Nephron progenitor cell (in vitro differentiated cells): ENCODE data around the gene MAML2.

Experiments
- DNase-seq: peaks from one replicate; pipeline ENCODE4 v3.0.0; 2021
- H3K27ac Mint-ChIP-seq: 2 replicates; pipeline ENCODE4 v1.8.0; 2021; ENCODE audit warnings: mild to moderate bottlenecking, moderate library complexity, mixed read lengths
- H3K27me3 Mint-ChIP-seq: 2 replicates; pipeline ENCODE4 v1.8.0; 2021; ENCODE audit warnings: mild to moderate bottlenecking, low read depth, mixed read lengths; ENCODE audit not compliant: poor library complexity
- H3K36me3 Mint-ChIP-seq: 2 replicates; pipeline ENCODE4 v1.8.0; 2021; ENCODE audit warnings: low read depth, mixed read lengths
- H3K4me1 Mint-ChIP-seq: 2 replicates; pipeline ENCODE4 v1.8.0; 2021; ENCODE audit warnings: mixed read lengths
- H3K4me3 Mint-ChIP-seq: 2 replicates; pipeline ENCODE4 v1.8.0; 2021; ENCODE audit warnings: mild to moderate bottlenecking, moderate library complexity, mixed read lengths
- H3K9me3 Mint-ChIP-seq: 2 replicates; pipeline ENCODE4 v1.8.0; 2021; ENCODE audit warnings: mild to moderate bottlenecking, moderate library complexity, mixed read lengths
- TF ChIP-seq, protein P1 (sequence below): fragments of 200-600 bp; sonication (generic); IDR thresholded peaks from 2 replicates; pipeline ENCODE4 v1.5.0; 2021; ENCODE audit warnings: antibody characterized with exemption

Gene MAML2

DNA sequence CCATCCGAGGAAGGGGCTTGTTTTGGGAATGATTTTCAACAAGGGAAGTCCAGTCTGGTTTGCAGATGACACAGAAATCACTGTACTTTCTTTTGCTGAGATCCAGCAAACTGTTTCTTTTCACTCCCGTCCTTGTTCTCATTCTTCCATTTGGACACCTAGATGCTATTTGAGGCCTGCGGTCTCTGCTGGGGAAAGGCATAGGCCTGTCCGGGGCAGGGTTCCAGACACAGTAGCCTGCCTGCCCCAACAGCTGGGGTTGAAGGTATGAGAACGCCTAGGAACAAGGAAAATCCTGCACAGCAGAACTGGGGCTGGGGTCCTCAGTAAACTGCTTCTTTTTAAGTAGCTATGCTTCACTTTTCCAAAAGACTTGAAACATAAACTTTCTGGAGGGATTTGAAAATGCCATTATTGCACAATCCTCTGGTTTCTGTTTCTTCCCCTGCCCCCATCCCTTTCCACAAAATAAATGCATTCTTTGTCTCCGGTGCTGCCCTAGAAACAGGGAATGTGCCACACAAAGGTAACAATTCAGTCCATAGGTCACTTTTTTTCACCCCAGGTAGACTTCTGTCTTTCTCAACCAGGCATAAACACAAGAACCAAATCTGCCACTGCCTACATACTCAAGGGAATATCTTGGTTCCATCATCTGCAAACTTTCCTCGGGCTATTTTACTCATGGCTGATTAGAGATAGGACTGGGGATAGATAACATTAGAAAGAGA, 244.3 kb downstream of the MAML2 start:
- TF ChIP-seq, protein P1, sequence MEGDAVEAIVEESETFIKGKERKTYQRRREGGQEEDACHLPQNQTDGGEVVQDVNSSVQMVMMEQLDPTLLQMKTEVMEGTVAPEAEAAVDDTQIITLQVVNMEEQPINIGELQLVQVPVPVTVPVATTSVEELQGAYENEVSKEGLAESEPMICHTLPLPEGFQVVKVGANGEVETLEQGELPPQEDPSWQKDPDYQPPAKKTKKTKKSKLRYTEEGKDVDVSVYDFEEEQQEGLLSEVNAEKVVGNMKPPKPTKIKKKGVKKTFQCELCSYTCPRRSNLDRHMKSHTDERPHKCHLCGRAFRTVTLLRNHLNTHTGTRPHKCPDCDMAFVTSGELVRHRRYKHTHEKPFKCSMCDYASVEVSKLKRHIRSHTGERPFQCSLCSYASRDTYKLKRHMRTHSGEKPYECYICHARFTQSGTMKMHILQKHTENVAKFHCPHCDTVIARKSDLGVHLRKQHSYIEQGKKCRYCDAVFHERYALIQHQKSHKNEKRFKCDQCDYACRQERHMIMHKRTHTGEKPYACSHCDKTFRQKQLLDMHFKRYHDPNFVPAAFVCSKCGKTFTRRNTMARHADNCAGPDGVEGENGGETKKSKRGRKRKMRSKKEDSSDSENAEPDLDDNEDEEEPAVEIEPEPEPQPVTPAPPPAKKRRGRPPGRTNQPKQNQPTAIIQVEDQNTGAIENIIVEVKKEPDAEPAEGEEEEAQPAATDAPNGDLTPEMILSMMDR: no peak
- Mint-ChIP-seq H3K36me3 (peaks cover 18% of the 10 kb centered on the region), H3K27ac (peak overlapping the region; percentile 82), H3K27me3 (peaks cover 3% of the 10 kb centered on the region), H3K4me1 (peaks cover 53% of the 10 kb centered on the region), H3K9me3 (no peaks in the 10 kb centered on the region), H3K4me3 (no peak overlapping the region)
- no peak for DNase-seq

DNA sequence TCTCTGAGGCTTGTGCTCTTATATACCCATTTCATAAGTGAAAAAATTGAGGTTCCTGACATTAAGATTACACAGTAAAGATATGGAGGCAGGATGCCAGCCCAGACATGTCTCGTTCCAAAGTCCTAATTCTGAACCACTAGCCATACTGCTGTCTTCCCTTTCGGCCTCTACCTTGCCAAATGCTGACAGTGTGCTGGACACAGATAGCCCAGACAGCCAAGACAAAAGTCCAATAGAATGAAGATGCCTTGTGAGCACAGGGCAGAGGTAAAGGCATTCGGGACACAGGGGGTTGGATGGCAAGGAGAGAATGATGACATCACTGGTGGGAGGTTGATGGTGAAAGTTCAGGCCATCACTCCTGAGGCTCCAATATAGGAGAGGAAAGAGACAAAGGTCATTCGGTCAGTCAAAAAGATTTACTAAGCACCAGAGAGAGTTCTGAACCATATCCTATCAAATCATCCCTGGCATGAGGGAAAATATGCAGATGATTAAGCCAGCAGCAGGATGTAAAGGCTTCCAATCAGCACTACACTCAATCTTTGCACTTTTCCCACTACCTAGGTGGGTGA, 245.1 kb downstream of the MAML2 start:
- H3K9me3 Mint-ChIP-seq: no peaks in the 10 kb centered on the region
- TF ChIP-seq, protein P1: no peak
- no peak for DNase-seq
- peaks cover 3% of the 10 kb centered on the region for H3K27me3 Mint-ChIP-seq
- H3K27ac Mint-ChIP-seq: no peak overlapping the region
- H3K4me1 Mint-ChIP-seq: peaks cover 46% of the 10 kb centered on the region
- H3K4me3 Mint-ChIP-seq: no peak overlapping the region
- peaks cover 21% of the 10 kb centered on the region for H3K36me3 Mint-ChIP-seq

DNA sequence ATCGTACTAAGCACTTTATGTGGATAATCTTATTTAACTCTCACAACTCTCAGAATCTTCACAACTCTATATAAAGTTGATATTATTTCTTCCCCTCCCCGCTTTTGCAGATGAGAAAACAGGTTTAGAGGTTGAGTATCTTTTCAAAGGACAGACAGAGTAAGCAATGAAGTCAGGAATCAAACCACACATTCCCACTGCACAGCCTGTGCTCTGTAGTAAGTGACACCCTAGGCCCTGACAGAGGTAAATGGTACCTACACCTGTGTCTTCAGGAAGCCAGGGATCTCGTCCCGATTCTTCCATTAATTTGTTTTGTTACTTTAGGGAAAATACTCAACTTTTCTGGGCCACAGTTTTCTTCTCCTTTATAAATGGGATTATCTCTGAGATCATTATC, 246.6 kb downstream of the MAML2 start:
- H3K27me3 Mint-ChIP-seq: peaks cover 3% of the 10 kb centered on the region
- H3K4me3 Mint-ChIP-seq: no peak overlapping the region
- no peak for DNase-seq
- no peaks in the 10 kb centered on the region for H3K9me3 Mint-ChIP-seq
- H3K27ac Mint-ChIP-seq: peak overlapping the region; percentile 43
- TF ChIP-seq, protein P1: no peak
- peaks cover 25% of the 10 kb centered on the region for H3K36me3 Mint-ChIP-seq
- H3K4me1 Mint-ChIP-seq: peaks cover 49% of the 10 kb centered on the region

DNA sequence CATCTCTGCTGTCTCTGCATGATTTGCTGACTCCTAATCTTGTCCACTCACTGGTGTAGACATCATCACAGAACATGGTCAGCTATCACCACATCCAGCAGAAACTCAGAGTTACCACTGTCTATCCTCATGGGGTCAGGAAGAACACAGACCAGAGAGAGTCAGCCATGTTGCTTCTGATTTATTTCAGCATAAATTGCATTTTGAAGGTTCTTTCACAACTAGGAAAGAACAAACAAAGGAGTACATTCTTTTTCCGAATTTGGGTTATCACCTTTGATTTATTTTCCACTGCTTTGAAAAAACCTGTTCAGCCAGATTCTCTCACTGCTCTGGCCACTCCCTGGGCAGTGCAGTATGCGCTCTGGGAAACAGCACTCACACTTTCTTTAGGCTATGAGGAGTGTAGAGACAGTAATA, 247.1 kb downstream of the MAML2 start:
- no peak overlapping the region for H3K4me3 Mint-ChIP-seq
- no peaks in the 10 kb centered on the region for H3K9me3 Mint-ChIP-seq
- peak overlapping the region; percentile 43 for H3K27ac Mint-ChIP-seq
- H3K4me1 Mint-ChIP-seq: peaks cover 54% of the 10 kb centered on the region
- H3K36me3 Mint-ChIP-seq: peaks cover 20% of the 10 kb centered on the region
- H3K27me3 Mint-ChIP-seq: peaks cover 3% of the 10 kb centered on the region
- TF ChIP-seq, protein P1: no peak
- no peak for DNase-seq

DNA sequence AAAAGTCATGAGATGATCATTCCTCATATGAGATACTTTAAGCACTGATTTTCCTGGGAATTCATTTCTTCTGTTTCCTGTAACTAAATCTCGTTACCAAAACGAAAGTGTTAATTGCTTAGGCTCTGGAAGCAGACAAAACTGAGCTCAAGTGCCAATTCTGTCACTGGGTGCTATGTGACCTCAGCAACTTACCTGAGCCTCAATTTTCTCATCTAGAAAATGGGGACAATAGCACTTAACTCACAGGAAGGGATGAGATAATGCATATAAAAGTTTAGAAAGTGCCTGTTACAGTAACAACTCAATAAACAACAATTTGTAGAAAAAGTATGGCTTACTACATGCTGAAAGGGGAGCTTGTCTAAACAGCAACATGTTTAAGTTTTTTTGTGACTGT, 248.8 kb downstream of the MAML2 start:
- Mint-ChIP-seq H3K27me3 (peaks cover 3% of the 10 kb centered on the region), H3K27ac (no peak overlapping the region), H3K4me1 (peaks cover 54% of the 10 kb centered on the region), H3K36me3 (peaks cover 11% of the 10 kb centered on the region), H3K9me3 (no peaks in the 10 kb centered on the region), H3K4me3 (no peak overlapping the region)
- no peak for DNase-seq
- TF ChIP-seq, protein P1: no peak

DNA sequence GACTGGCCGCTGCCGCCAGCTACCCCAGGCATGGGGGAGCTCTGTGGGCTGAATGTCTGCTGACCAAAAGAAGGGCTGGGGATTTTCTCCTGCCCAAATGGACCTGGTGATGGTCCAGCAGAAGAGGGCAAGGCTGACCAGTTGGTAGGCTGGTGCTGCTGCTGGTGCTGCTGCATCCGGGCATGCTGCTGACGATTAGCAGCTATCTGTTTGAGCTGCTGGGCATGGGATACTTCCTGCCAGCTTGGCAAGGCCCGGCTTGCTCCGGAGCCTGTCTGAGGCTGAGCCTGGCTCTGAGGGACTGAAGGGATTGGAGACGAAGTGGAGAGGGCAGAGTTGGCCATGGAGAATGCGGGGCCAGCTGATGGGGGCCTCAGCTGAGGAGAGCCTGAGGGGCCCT, 250.5 kb downstream of the MAML2 start:
- Mint-ChIP-seq H3K27ac (no peak overlapping the region), H3K9me3 (no peaks in the 10 kb centered on the region), H3K4me1 (peaks cover 38% of the 10 kb centered on the region), H3K27me3 (no peaks in the 10 kb centered on the region), H3K36me3 (peaks cover 10% of the 10 kb centered on the region), H3K4me3 (no peak overlapping the region)
- TF ChIP-seq, protein P1: no peak
- no peak for DNase-seq
